K562 (cell line): ENCODE measurements around the gene SLC34A3. TPM values are rescaled to one million over a fixed set of nuclear protein-coding genes. Genes with fewer than 3 reads are reported as not detected.
A peak's percentile ranks its signal among the peaks of the same experiment; 100 is the strongest.

Experiments used
- ARHGAP35 ChIP-seq: fragments of 450-650 bp; IDR thresholded peaks from 2 replicates; pipeline ENCODE4 v1.6.1; 2018; ENCODE audit not compliant: partially characterized antibody
- BRF1 ChIP-seq: IDR thresholded peaks from 3 replicates; pipeline ENCODE4 v1.6.1; 2011; ENCODE audit warnings: borderline replicate concordance, mild to moderate bottlenecking; ENCODE audit not compliant: insufficient read length; ENCODE audit errors: extremely low read depth
- CTBP1 ChIP-seq: fragments of 450-650 bp; IDR thresholded peaks from 2 replicates; pipeline ENCODE4 v1.6.1; 2016; ENCODE audit warnings: borderline replicate concordance
- CTCFL ChIP-seq: IDR thresholded peaks from 2 replicates; pipeline ENCODE4 v1.6.1; 2011; ENCODE audit warnings: borderline replicate concordance, low read depth, mild to moderate bottlenecking, moderate library complexity, low read length; ENCODE audit not compliant: insufficient read depth, poor library complexity, severe bottlenecking
- EGR1 ChIP-seq: fragments of 450-650 bp; conservative IDR thresholded peaks from 2 replicates; pipeline ENCODE4 v1.6.1; 2017; ENCODE audit warnings: mild to moderate bottlenecking
- GABPA ChIP-seq: fragments of 200-800 bp; sonication (Bioruptor generic); conservative IDR thresholded peaks from 2 replicates; pipeline ENCODE4 v1.6.1; 2016; ENCODE audit warnings: low read depth, missing genetic modification characterization, missing compliant biosample characterization
- HMG20A ChIP-seq: fragments of 450-650 bp; formaldehyde crosslinking; conservative IDR thresholded peaks from 2 replicates; pipeline ENCODE4 v1.4.0; 2020; ENCODE audit warnings: mild to moderate bottlenecking, mixed read lengths
- ILK ChIP-seq: fragments of 450-650 bp; IDR thresholded peaks from 2 replicates; pipeline ENCODE4 v1.6.1; 2016; ENCODE audit warnings: missing genetic modification characterization, low read depth, mild to moderate bottlenecking, missing compliant biosample characterization, moderate library complexity, borderline replicate concordance
- MAFG ChIP-seq: fragments of 450-650 bp; conservative IDR thresholded peaks from 2 replicates; pipeline ENCODE4 v1.6.1; 2016; ENCODE audit warnings: missing genetic modification characterization, missing compliant biosample characterization
- MBD2 ChIP-seq: sonication (generic); IDR thresholded peaks from 2 replicates; pipeline ENCODE4 v1.6.1; 2016; ENCODE audit warnings: low read depth, borderline replicate concordance
- MCM2 ChIP-seq: fragments of 450-650 bp; IDR thresholded peaks from 2 replicates; pipeline ENCODE4 v1.6.1; 2017; ENCODE audit warnings: low read depth, mild to moderate bottlenecking
- MECOM ChIP-seq: fragments of 250-450 bp; sonication (Bioruptor Pico); IDR thresholded peaks from 2 replicates; pipeline ENCODE4 v1.8.0; 2022; ENCODE audit warnings: inconsistent platforms
- NCOA4 ChIP-seq: fragments of 450-650 bp; IDR thresholded peaks from 2 replicates; pipeline ENCODE4 v1.6.1; 2018; ENCODE audit warnings: mild to moderate bottlenecking; ENCODE audit not compliant: partially characterized antibody
- NR1H2 ChIP-seq: sonication (generic); formaldehyde crosslinking; IDR thresholded peaks from 2 replicates; pipeline ENCODE4 v1.4.0; 2020; ENCODE audit warnings: mild to moderate bottlenecking, missing genetic modification reagents
- PHF20 ChIP-seq: fragments of 450-650 bp; IDR thresholded peaks from 2 replicates; pipeline ENCODE4 v1.6.1; 2018; ENCODE audit not compliant: partially characterized antibody
- PRMT5 ChIP-seq: sonication (generic); formaldehyde crosslinking; IDR thresholded peaks from 2 replicates; pipeline ENCODE4 v1.5.0; 2020; ENCODE audit warnings: missing genetic modification reagents
- SP2 ChIP-seq: IDR thresholded peaks from 2 replicates; pipeline ENCODE4 v1.6.1; 2011; ENCODE audit warnings: mild to moderate bottlenecking, low read depth, low read length, moderate library complexity; ENCODE audit not compliant: poor library complexity, severe bottlenecking; ENCODE audit errors: extremely low read depth
- SRF ChIP-seq, 2 experiments: fragments of 250-450, 450-650 bp in 1 of 2; sonication (Bioruptor Pico) in 1 of 2; sonication (generic) in 1 of 2; formaldehyde crosslinking; IDR thresholded peaks; 2 replicates each; pipeline versions ENCODE4 v1.5.0 to v1.5.1; 2020 to 2022; ENCODE audit warnings: mild to moderate bottlenecking in 1 of 2, missing genetic modification reagents in 1 of 2
- ZHX1 ChIP-seq: fragments of 150-350 bp; conservative IDR thresholded peaks from 2 replicates; pipeline ENCODE4 v1.6.1; 2014; ENCODE audit warnings: low read length
- ZNF232 ChIP-seq: sonication (generic); formaldehyde crosslinking; IDR thresholded peaks from 2 replicates; pipeline ENCODE4 v1.8.0; 2022; ENCODE audit warnings: mild to moderate bottlenecking, missing genetic modification reagents
- ZNF436 ChIP-seq: fragments of 250-450, 450-650 bp; sonication (Bioruptor Pico); formaldehyde crosslinking; IDR thresholded peaks from 2 replicates; pipeline ENCODE4 v1.7.0; 2020; ENCODE audit warnings: mild to moderate bottlenecking
- polyA plus RNA-seq, 8 experiments: library from polyadenylated mRNA; depleted of rRNA in 4 of 8; stranded (reverse) in 5 of 8; unstranded in 3 of 8; fragments of >200 nt; fragmentation: Nextera tagmentation in 2 of 8; fragmentation: Illumina TruSeq in 1 of 8; extraction: Ambion mirVana in 2 of 8; extraction: Trizol in 1 of 8; gene quantifications; 2 replicates each; pipeline versions ENCODE4 v1.2.1 to v1.2.3, GENCODE V29; 2011 to 2014; ENCODE audit warnings: inconsistent platforms in 1 of 8, missing spikeins in 1 of 8
- total RNA-seq, 7 experiments: library from RNA; depleted of rRNA in 6 of 7; stranded (reverse); fragments of >200 nt in 6 of 7; fragmentation: Illumina TruSeq in 2 of 7; extraction: Trizol in 2 of 7; gene quantifications; 2 replicates each; pipeline versions ENCODE4 v1.2.1 to v1.2.3, GENCODE V29; 2011 to 2021; ENCODE audit warnings: low replicate concordance in 1 of 7
- TF ChIP-seq, protein P1 (sequence below): IDR thresholded peaks from 3 replicates; pipeline ENCODE4 v1.6.1; 2011; ENCODE audit warnings: borderline replicate concordance, mild to moderate bottlenecking; ENCODE audit not compliant: insufficient read length, insufficient read depth

Gene SLC34A3
- total and polyA plus RNA-seq, 9 of the 15 experiments (the other 6 are each of a cell fraction or from before 2014, with no cell fraction given): not detected

DNA sequence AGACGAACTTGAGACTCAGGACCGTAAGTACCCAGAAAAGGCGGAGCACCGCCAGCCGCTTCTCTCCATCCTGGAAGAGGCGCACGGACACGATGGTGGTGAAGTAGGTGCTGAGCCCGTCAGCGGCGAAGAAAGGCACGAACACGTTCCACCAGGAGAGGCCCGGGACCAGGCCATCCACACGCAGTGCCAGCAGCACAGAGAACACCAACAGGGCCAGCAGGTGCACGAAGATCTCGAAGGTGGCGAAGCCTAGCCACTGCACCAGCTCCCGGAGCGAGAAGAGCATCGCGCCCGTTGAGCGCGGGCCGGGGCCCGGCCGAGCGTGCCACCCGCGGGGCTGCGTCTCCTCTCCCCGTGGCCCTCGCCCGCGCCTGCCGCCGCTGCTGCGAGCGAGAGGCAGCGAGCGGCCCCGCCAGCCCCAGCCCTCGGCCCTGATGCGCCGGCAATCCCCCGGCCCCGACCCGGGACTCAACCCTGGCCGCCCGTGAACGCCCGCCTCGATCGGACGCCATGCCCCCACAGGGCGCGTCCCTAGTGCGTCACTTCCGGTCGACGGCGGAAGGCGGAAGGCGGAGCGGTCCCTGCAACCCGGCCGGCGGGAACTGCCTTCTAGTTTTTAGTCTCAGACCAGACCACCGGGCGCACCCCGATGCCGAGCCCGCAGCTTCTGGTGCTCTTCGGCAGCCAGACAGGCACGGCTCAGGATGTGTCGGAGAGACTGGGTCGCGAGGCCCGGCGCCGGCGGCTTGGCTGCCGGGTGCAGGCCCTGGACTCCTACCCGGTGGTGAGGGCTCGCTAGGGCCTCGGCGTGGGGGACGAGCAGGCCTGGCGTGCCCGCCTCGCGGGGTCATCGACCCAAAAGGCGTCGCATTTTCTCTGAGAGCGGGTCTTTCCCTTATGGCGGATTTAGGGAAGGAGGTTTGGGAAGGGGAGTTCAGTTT, 25.3 kb upstream of the SLC34A3 start, which contains the start of the genes NDOR1 and TMEM203 (continued):
- TF ChIP-seq ZHX1 (0 out of 2 replicates have a peak, but pooled peaks have one; percentile 51), ZNF436 (no peak), NCOA4 (no peak), PRMT5 (CRISPR knock-in tag) (no peak), SRF (CRISPR knock-in tag; IDR thresholded peaks at IDR 0.05) (no peak), NR1H2 (CRISPR knock-in tag) (no peak), ZNF232 (peak; percentile 75; the same call in 1 of the 2 replicates), BRF1 (no peak), MBD2 (peak; percentile 75), MAFG (tag) (no peak), PHF20 (peak; percentile 99), GABPA (tag) (peak; percentile 99), HMG20A (CRISPR knock-in tag) (no peak), MCM2 (no peak), ARHGAP35 (no peak), EGR1 (0 out of 2 replicates have a peak, but pooled peaks have one; percentile 32), CTCFL (no peak), CTBP1 (peak; percentile 62), ILK (no peak), MECOM (no peak), SP2 (no peak)
- TF ChIP-seq, protein P1, sequence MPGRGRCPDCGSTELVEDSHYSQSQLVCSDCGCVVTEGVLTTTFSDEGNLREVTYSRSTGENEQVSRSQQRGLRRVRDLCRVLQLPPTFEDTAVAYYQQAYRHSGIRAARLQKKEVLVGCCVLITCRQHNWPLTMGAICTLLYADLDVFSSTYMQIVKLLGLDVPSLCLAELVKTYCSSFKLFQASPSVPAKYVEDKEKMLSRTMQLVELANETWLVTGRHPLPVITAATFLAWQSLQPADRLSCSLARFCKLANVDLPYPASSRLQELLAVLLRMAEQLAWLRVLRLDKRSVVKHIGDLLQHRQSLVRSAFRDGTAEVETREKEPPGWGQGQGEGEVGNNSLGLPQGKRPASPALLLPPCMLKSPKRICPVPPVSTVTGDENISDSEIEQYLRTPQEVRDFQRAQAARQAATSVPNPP: no peak
